ENCODE results near the gene GPATCH4.
"Not testable (repeated sequence)": the region's sequence is repeated elsewhere in the genome, so short reads cannot be mapped to it uniquely, and the experiment has no call there.

Gene GPATCH4

DNA sequence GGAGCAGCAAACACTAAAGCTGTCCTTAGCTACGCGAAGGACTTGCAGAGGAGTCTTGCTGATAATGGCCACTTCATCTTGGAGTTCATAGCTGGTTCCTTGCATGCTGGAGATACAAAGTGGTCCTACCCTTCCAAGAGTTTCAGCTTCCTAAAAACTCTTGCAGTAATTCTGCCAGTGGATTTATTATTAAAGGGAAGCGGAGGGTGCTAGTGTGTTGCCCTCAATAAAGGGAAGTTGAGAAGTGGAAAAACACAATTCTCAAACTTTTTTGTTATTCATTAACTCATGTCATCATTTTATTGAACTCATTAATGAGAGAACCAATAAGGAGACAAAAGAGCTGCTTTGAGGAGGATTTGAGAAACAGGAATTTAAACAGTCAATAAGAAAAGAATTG is 11.4 kb upstream of the GPATCH4 start:
- POLR2A ChIA-PET: no interaction called here
- H3K4me1 ChIP-seq (ENCODE audit: control extremely low read depth in 1 of 4, control insufficient read depth in 4 of 4, insufficient read depth in 4 of 4, low read length in 3 of 4): peaks cover 0 to 9% (median 5%) of the 10 kb centered on the region in 4 experiments
- peaks cover 0 to 14% (median 7%) of the 10 kb centered on the region in 5 experiments for H3K27me3 ChIP-seq (replicated peaks in 2 of 5; ENCODE audit: control insufficient read depth in 4 of 5, insufficient read depth in 5 of 5, low read length in 4 of 5)
- H3K27ac ChIP-seq (ENCODE audit: insufficient read depth in 1 of 2, low read depth in 1 of 2, low read length in 2 of 2, poor library complexity in 1 of 2, severe bottlenecking in 2 of 2): no peak overlapping the region
- no peaks in the 10 kb centered on the region for H3K36me3 ChIP-seq (ENCODE audit: control insufficient read depth in 4 of 4, insufficient read depth in 4 of 4, low read length in 3 of 4)
- CTCF ChIA-PET: interaction anchor here (0.7 to 4.8 kb wide), 19 partner anchors 8 to 167 kb away, joined by 3 to 35 read pairs (median 4); partner anchors contain the start of gene IQGAP3
- no peak overlapping the region for H3K4me3 ChIP-seq (ENCODE audit: control insufficient read depth in 1 of 7, extremely low read depth in 1 of 7, insufficient read depth in 4 of 7, low read depth in 2 of 7, low read length in 6 of 7)
- no peaks in the 10 kb centered on the region for H3K9me3 ChIP-seq (ENCODE audit: control extremely low read depth in 1 of 5, control insufficient read depth in 4 of 5, insufficient read depth in 2 of 5, low read depth in 1 of 5, low read length in 4 of 5)
- WGBS (ENCODE audit: insufficient coverage): 32% methylated on average over 2 of the region's 3 CpGs
- no peak for DNase-seq

DNA sequence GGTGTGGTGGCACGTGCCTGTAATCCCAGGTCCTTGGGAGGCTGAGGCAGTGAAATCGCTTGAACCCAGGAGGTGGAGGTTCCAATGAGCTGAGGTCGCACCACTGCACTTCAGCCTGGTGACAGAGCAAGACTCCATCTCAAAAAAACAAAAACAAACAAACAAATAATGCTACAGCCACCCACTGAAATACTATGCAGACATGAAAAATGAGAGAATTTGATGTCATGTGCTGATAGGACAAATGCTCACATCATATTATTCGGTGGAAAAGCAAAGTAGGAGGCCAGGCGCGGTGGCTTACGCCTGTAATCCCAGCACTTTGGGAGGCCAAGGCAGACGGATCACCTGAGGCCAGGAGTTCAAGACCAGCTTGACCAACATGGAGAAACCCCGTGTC is 8.8 kb upstream of the GPATCH4 start:
- not testable (repeated sequence) for H3K4me3 ChIP-seq (ENCODE audit: control insufficient read depth in 1 of 7, extremely low read depth in 1 of 7, insufficient read depth in 4 of 7, low read depth in 2 of 7, low read length in 6 of 7); H3K27ac ChIP-seq (ENCODE audit: insufficient read depth in 1 of 2, low read depth in 1 of 2, low read length in 2 of 2, poor library complexity in 1 of 2, severe bottlenecking in 2 of 2); H3K27me3 ChIP-seq (replicated peaks in 2 of 5; ENCODE audit: control insufficient read depth in 4 of 5, insufficient read depth in 5 of 5, low read length in 4 of 5); H3K9me3 ChIP-seq (ENCODE audit: control extremely low read depth in 1 of 5, control insufficient read depth in 4 of 5, insufficient read depth in 2 of 5, low read depth in 1 of 5, low read length in 4 of 5); H3K4me1 ChIP-seq (ENCODE audit: control extremely low read depth in 1 of 4, control insufficient read depth in 4 of 4, insufficient read depth in 4 of 4, low read length in 3 of 4); DNase-seq; H3K36me3 ChIP-seq (ENCODE audit: control insufficient read depth in 4 of 4, insufficient read depth in 4 of 4, low read length in 3 of 4)
- POLR2A ChIA-PET: interaction anchor here (0.6 kb wide), 1 partner anchor 758 kb away, joined by 6 read pairs; no protein-coding TSS in a partner anchor
- CTCF ChIA-PET: interaction anchor here (1.3 to 4.2 kb wide), 3 partner anchors 14 to 145 kb away, joined by 3 to 19 read pairs (median 5); no protein-coding TSS in a partner anchor
- WGBS (ENCODE audit: insufficient coverage): 90% methylated on average over 5 of the region's 9 CpGs

GRCh38 chr1:156608981-156609380 is 7.7 kb upstream of the GPATCH4 start:
- POLR2A ChIA-PET: interaction anchor here (0.9 to 1.8 kb wide), 2 partner anchors 20 to 152 kb away, joined by 3 to 5 read pairs; no protein-coding TSS in a partner anchor
- no peak overlapping the region for H3K4me3 ChIP-seq (ENCODE audit: control insufficient read depth in 1 of 7, extremely low read depth in 1 of 7, insufficient read depth in 4 of 7, low read depth in 2 of 7, low read length in 6 of 7)
- no peaks in the 10 kb centered on the region for H3K36me3 ChIP-seq (ENCODE audit: control insufficient read depth in 4 of 4, insufficient read depth in 4 of 4, low read length in 3 of 4)
- DNase-seq: peak; percentile 38 to 67 (median 62)
- no peak overlapping the region for H3K27ac ChIP-seq (ENCODE audit: insufficient read depth in 1 of 2, low read depth in 1 of 2, low read length in 2 of 2, poor library complexity in 1 of 2, severe bottlenecking in 2 of 2)
- 58% methylated on average over 4 of the region's 6 CpGs for WGBS (ENCODE audit: insufficient coverage)
- H3K27me3 ChIP-seq (replicated peaks in 2 of 5; ENCODE audit: control insufficient read depth in 4 of 5, insufficient read depth in 5 of 5, low read length in 4 of 5): peaks cover 0 to 3% (median 0%) of the 10 kb centered on the region in 5 experiments
- H3K9me3 ChIP-seq (ENCODE audit: control extremely low read depth in 1 of 5, control insufficient read depth in 4 of 5, insufficient read depth in 2 of 5, low read depth in 1 of 5, low read length in 4 of 5): no peaks in the 10 kb centered on the region
- H3K4me1 ChIP-seq (ENCODE audit: control extremely low read depth in 1 of 4, control insufficient read depth in 4 of 4, insufficient read depth in 4 of 4, low read length in 3 of 4): peaks cover 0 to 8% (median 3%) of the 10 kb centered on the region in 4 experiments
- CTCF ChIA-PET: interaction anchor here (0.6 to 4.2 kb wide), 24 partner anchors 8 to 705 kb away, joined by 3 to 49 read pairs (median 4); partner anchors contain the start of genes IQGAP3 and TTC24

DNA sequence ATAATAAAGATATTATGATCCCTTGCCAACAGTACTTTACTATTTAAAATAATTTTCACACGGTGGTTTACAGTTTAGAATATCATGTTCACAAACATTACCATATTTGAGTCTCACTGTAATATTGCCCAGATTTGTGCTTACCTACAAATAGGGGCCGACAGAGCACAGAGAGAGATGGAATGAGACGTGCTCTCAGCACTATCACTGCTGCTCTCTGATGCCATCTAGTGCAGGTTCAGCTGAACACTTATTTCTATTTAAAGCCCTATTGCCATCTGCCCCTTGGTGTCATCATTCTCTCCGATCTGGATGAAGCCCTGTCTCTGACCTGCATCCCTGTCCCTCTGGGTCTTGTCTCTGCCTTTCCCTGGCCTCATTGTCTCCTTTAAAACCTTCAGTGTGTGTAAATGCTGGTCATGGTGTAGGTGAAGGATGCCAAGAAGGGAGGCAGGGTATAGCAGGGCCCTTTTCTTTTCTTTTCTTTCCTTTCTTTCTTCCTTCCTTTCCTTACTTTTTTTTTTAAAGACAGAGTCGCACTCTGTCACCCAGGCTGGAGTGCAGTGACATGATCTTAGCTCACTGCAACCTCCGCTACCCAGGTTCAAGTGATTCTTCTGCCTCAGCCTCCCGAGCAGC is 6.9 kb upstream of the GPATCH4 start:
- CTCF ChIA-PET: interaction anchor here (0.6 to 4.2 kb wide), 31 partner anchors 9 to 705 kb away, joined by 3 to 49 read pairs (median 4); partner anchors contain the start of genes IQGAP3, NAXE and TTC24

GRCh38 chr1:156607344-156607743 is 6.1 kb upstream of the GPATCH4 start:
- H3K36me3 ChIP-seq (ENCODE audit: control insufficient read depth in 4 of 4, insufficient read depth in 4 of 4, low read length in 3 of 4); H3K4me3 ChIP-seq (ENCODE audit: control insufficient read depth in 1 of 7, extremely low read depth in 1 of 7, insufficient read depth in 4 of 7, low read depth in 2 of 7, low read length in 6 of 7); H3K27me3 ChIP-seq (replicated peaks in 2 of 5; ENCODE audit: control insufficient read depth in 4 of 5, insufficient read depth in 5 of 5, low read length in 4 of 5); DNase-seq; H3K9me3 ChIP-seq (ENCODE audit: control extremely low read depth in 1 of 5, control insufficient read depth in 4 of 5, insufficient read depth in 2 of 5, low read depth in 1 of 5, low read length in 4 of 5); H3K4me1 ChIP-seq (ENCODE audit: control extremely low read depth in 1 of 4, control insufficient read depth in 4 of 4, insufficient read depth in 4 of 4, low read length in 3 of 4); H3K27ac ChIP-seq (ENCODE audit: insufficient read depth in 1 of 2, low read depth in 1 of 2, low read length in 2 of 2, poor library complexity in 1 of 2, severe bottlenecking in 2 of 2); POLR2A ChIA-PET: not testable (repeated sequence)
- WGBS (ENCODE audit: insufficient coverage): 96% methylated on average over 4 of the region's 4 CpGs
- CTCF ChIA-PET: interaction anchor here (0.6 to 2.1 kb wide), 4 partner anchors 18 to 652 kb away, joined by 3 to 49 read pairs (median 6); partner anchors contain the start of gene TTC24

More for the DNA sequence above, 6.9 kb upstream of the GPATCH4 start:
- Histone ChIP-seq H3K27me3 (replicated peaks in 2 of 5; ENCODE audit: control insufficient read depth in 4 of 5, insufficient read depth in 5 of 5, low read length in 4 of 5) (peaks cover 0 to 3% (median 0%) of the 10 kb centered on the region in 5 experiments), H3K4me1 (ENCODE audit: control extremely low read depth in 1 of 4, control insufficient read depth in 4 of 4, insufficient read depth in 4 of 4, low read length in 3 of 4) (peaks cover 0 to 8% (median 3%) of the 10 kb centered on the region in 4 experiments), H3K36me3 (ENCODE audit: control insufficient read depth in 4 of 4, insufficient read depth in 4 of 4, low read length in 3 of 4) (no peaks in the 10 kb centered on the region), H3K27ac (ENCODE audit: insufficient read depth in 1 of 2, low read depth in 1 of 2, low read length in 2 of 2, poor library complexity in 1 of 2, severe bottlenecking in 2 of 2) (no peak overlapping the region), H3K4me3 (ENCODE audit: control insufficient read depth in 1 of 7, extremely low read depth in 1 of 7, insufficient read depth in 4 of 7, low read depth in 2 of 7, low read length in 6 of 7) (no peak overlapping the region), H3K9me3 (ENCODE audit: control extremely low read depth in 1 of 5, control insufficient read depth in 4 of 5, insufficient read depth in 2 of 5, low read depth in 1 of 5, low read length in 4 of 5) (no peaks in the 10 kb centered on the region)
- peak; percentile 80 to 88 (median 85) for DNase-seq
- POLR2A ChIA-PET: interaction anchor here (0.9 to 1.8 kb wide), 2 partner anchors 19 to 151 kb away, joined by 3 to 5 read pairs; no protein-coding TSS in a partner anchor
- WGBS (ENCODE audit: insufficient coverage): 40% methylated on average over 6 of the region's 7 CpGs

GRCh38 chr1:156602557-156602993 is 1.3 kb upstream of the GPATCH4 start:
- ChIA-PET CTCF (interaction anchor here (0.7 to 7.7 kb wide), 6 partner anchors 11 to 258 kb away, joined by 3 to 63 read pairs (median 4); partner anchors contain the start of gene NAXE), POLR2A (no interaction called here)
- Histone ChIP-seq H3K27ac (ENCODE audit: insufficient read depth in 1 of 2, low read depth in 1 of 2, low read length in 2 of 2, poor library complexity in 1 of 2, severe bottlenecking in 2 of 2) (no peak overlapping the region), H3K4me1 (ENCODE audit: control extremely low read depth in 1 of 4, control insufficient read depth in 4 of 4, insufficient read depth in 4 of 4, low read length in 3 of 4) (peaks cover 6 to 30% (median 22%) of the 10 kb centered on the region in 4 experiments), H3K4me3 (ENCODE audit: control insufficient read depth in 1 of 7, extremely low read depth in 1 of 7, insufficient read depth in 4 of 7, low read depth in 2 of 7, low read length in 6 of 7) (peak overlapping the region in 2 of 7 experiments; percentile 5 to 50), H3K36me3 (ENCODE audit: control insufficient read depth in 4 of 4, insufficient read depth in 4 of 4, low read length in 3 of 4) (peaks cover 0 to 18% (median 9%) of the 10 kb centered on the region in 4 experiments), H3K27me3 (replicated peaks in 2 of 5; ENCODE audit: control insufficient read depth in 4 of 5, insufficient read depth in 5 of 5, low read length in 4 of 5) (no peaks in the 10 kb centered on the region), H3K9me3 (ENCODE audit: control extremely low read depth in 1 of 5, control insufficient read depth in 4 of 5, insufficient read depth in 2 of 5, low read depth in 1 of 5, low read length in 4 of 5) (no peaks in the 10 kb centered on the region)
- WGBS (ENCODE audit: insufficient coverage): 38% methylated on average over 8 of the region's 10 CpGs
- peak in 2 of 3 donors; percentile 46 for DNase-seq

All from common myeloid progenitor, CD34-positive (primary cell).